ENCODE results near the gene CD44.

DNA sequence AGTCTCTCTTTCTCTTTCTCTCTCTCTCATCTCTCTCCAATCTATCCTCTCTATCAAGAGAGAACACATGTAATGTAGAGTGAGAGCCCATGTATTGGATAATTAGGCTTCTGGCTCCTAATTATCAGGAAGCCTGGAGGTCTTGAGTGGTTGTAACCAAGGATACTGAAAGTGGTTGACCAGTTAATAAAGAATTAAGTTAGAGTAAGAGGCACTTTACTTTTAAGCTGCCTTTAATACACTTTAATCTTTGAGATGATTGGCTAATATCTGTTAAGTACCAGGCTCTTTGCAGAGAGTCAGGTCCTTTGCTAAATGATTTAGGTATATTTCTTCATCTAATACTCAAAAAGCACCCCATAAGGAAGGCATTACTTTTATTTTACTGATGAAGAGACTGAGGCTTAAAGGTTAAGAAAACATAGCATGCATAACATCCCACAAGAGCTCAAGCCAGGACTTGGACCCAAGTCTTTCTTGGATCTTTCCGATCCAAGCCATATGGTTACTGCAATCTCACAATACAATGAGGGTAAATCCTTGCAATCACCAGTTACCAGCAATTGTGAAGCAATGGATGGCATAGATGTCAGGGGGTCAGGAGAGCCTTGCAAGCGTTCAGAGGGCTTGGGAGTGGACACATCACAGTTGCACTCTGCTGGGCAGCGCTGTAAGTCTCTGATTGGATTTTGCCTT, 22.1 kb downstream of the CD44 start:
- TF ChIP-seq, protein P1, sequence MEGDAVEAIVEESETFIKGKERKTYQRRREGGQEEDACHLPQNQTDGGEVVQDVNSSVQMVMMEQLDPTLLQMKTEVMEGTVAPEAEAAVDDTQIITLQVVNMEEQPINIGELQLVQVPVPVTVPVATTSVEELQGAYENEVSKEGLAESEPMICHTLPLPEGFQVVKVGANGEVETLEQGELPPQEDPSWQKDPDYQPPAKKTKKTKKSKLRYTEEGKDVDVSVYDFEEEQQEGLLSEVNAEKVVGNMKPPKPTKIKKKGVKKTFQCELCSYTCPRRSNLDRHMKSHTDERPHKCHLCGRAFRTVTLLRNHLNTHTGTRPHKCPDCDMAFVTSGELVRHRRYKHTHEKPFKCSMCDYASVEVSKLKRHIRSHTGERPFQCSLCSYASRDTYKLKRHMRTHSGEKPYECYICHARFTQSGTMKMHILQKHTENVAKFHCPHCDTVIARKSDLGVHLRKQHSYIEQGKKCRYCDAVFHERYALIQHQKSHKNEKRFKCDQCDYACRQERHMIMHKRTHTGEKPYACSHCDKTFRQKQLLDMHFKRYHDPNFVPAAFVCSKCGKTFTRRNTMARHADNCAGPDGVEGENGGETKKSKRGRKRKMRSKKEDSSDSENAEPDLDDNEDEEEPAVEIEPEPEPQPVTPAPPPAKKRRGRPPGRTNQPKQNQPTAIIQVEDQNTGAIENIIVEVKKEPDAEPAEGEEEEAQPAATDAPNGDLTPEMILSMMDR (IDR thresholded peaks at IDR 0.05; ENCODE audit: low read depth, low read length, poor library complexity, severe bottlenecking): no peak
- TF ChIP-seq EZH2phosphoT487 (IDR thresholded peaks at IDR 0.05; ENCODE audit: borderline replicate concordance, low read length): no peak
